HEK293T (cell line): ENCODE data around the gene ARID1B.

ENCODE experiments used
- ARNT ChIP-seq: fragments of 450-650 bp; IDR thresholded peaks from 2 replicates; pipeline ENCODE4 v1.6.1; 2017; ENCODE audit warnings: mild to moderate bottlenecking
- CTBP1 ChIP-seq: fragments of 450-650 bp; IDR thresholded peaks from 2 replicates; pipeline ENCODE4 v1.6.1; 2016; ENCODE audit warnings: borderline replicate concordance
- FOXA1 ChIP-seq: fragments of 450-650 bp; IDR thresholded peaks from 2 replicates; pipeline ENCODE4 v1.6.1; 2016; ENCODE audit warnings: mild to moderate bottlenecking
- FOXK2 ChIP-seq: fragments of 450-650 bp; IDR thresholded peaks from 2 replicates; pipeline ENCODE4 v1.6.1; 2016; ENCODE audit warnings: mild to moderate bottlenecking
- LEF1 ChIP-seq: fragments of 450-650 bp; IDR thresholded peaks from 2 replicates; pipeline ENCODE4 v1.6.1; 2017; ENCODE audit warnings: mild to moderate bottlenecking, borderline replicate concordance
- SUZ12 ChIP-seq: fragments of 450-650 bp; IDR thresholded peaks from 2 replicates; pipeline ENCODE4 v1.6.1; 2016; ENCODE audit warnings: mild to moderate bottlenecking
- ZNF384 ChIP-seq: fragments of 450-650 bp; IDR thresholded peaks from 2 replicates; pipeline ENCODE4 v1.6.1; 2016
- TF ChIP-seq, protein P1 (sequence below): fragments of 450-650 bp; IDR thresholded peaks from 2 replicates; pipeline ENCODE4 v1.6.1; 2016

DNA sequence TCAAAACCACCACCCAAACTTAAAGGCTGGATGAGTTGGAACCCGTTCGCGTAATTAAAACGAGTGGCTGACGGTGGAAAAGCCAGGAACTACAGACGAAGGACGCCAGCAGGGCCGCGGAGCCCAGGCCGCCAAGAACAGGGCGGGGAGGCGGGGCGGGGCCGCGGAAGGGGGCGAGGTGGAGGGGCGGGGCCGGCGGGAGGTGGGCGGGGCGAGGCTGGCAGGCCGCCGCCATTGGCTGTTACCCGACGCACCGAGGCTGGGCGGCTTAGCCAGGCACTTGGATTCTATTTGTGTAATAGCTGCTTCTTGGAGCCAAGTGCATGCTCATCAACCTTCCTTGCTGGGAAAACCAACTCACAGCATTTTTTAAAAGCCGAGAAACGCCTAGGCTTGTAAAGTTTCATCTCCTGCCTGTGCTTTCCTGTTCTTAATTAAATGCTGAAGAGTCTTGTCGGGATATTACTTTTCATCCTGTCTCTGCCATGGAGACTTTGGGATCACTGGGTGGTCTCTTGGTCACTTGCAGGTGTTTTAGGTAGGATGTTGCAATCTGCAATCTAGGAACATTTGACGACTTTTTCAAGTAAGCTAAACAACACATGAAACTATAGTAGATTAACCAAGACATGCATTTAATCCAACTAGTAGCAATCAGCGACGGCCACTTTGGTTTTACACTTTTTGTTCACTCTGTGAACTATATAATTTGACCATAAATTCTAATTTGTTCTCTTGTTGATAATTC, 245.0 kb downstream of the ARID1B start:
- TF ChIP-seq CTBP1 (no peak), ARNT (no peak), SUZ12 (no peak), LEF1 (no peak), FOXA1 (no peak), FOXK2 (no peak), ZNF384 (no peak)
- TF ChIP-seq, protein P1, sequence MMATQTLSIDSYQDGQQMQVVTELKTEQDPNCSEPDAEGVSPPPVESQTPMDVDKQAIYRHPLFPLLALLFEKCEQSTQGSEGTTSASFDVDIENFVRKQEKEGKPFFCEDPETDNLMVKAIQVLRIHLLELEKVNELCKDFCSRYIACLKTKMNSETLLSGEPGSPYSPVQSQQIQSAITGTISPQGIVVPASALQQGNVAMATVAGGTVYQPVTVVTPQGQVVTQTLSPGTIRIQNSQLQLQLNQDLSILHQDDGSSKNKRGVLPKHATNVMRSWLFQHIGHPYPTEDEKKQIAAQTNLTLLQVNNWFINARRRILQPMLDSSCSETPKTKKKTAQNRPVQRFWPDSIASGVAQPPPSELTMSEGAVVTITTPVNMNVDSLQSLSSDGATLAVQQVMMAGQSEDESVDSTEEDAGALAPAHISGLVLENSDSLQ, result no peak
